NCI-H524 treated with DMSO at 0.1 percent for 48 hours (cell line): ENCODE measurements around the gene LAP3.

Experiments used
- DNase-seq: peaks from one replicate; lab custom pipeline; 2025; lab: John Stamatoyannopoulos, UW

The LAP3 gene

GRCh38 chr4:17619416-17620105, 42.6 kb downstream of the LAP3 start:
- no peak for DNase-seq

GRCh38 chr4:17623451-17624001, 46.5 kb downstream of the LAP3 start:
- DNase-seq, result no peak

DNA sequence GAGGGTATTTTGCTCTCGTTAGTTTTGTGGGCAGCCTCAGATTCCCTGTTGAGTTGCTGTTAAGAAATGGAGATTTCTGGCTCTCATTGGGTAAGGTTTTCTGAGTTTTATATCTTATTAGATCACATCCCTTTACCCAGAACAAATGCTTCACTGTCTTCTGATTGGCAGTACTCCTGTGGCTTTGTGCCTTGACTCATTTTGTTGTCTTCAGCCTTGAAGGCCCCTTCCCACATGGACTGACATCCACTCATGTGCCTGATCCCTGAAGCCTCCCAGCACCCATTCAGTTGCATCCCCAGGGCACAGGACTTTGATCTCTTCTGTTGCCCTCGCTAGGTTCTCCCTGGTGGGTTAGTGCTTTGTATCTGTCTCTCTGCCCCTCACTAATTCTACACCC, 47.8 kb downstream of the LAP3 start:
- DNase-seq, result no peak

- no peak for DNase-seq
These were observed 53.2 kb downstream of the LAP3 start for GRCh38 chr4:17630228-17630627.

- no peak for DNase-seq
These were observed 56.6 kb downstream of the LAP3 start for GRCh38 chr4:17633600-17633999.

GRCh38 chr4:17635056-17635455, 58.1 kb downstream of the LAP3 start:
- no peak for DNase-seq

GRCh38 chr4:17636341-17636695, 59.3 kb downstream of the LAP3 start:
- no peak for DNase-seq

DNA sequence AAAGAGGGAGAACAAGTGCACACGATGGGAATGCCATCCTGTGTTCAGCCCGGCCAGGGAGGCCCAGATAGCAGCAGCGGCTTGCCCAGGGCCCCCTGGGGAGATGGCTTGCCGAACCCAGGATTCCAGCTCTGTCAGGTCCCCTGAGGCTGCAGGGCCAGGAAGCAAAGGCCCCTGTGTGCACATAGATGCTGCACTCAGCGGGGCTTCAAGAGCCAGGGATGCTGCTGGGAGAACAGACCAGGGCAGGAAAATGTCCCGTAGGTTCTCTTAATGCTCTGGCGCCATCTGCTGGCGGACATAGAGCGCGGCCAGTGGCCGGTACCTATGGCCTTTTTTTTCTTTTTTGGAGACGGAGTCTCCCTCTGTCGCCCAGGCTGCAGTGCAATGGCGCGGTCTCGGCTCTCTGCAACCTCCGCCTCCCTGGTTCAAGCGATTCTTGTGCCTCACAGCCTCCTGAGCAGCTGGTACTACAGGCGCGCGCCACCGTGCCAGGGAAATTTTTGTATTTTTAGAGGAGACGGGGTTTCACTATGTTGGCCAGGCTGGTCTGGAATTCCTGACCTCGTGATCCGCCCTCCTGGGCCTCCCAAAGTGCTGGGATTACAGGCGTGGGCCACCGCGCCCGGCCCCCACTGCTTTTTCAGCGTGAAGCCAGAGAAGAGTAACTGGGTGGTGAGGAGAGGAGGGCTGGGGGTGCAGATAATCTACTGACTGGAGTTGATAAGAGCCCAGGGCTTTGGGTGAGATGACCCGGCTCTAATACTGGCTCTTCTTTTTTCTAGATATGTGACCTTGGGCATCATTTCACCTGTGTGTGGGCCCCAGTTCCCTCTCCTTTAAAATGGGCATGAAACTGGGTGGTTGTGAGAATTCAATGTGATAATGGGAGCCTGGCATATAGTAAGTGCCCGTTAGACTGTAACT, 60.0 kb downstream of the LAP3 start:
- no peak for DNase-seq

DNA sequence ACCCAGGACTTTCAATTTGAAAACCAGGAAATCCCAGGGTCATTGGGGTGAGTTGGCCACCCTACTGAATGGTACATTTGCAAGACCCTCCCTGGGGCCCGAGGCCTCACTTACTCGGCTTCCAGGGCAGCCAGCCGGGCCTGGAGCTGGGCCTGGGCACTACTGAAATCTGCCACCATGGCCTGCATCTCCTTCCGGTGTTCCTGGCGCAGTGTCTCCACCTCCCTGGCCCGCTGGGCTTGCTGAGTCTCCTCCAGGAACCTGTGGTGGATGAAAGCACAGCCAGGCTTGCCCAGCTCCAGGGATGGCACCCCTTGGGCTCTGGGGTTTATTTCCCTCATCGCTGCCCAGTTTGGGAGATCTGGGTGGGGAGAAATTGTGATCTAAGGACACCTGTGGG, 62.1 kb downstream of the LAP3 start:
- no peak for DNase-seq

DNA sequence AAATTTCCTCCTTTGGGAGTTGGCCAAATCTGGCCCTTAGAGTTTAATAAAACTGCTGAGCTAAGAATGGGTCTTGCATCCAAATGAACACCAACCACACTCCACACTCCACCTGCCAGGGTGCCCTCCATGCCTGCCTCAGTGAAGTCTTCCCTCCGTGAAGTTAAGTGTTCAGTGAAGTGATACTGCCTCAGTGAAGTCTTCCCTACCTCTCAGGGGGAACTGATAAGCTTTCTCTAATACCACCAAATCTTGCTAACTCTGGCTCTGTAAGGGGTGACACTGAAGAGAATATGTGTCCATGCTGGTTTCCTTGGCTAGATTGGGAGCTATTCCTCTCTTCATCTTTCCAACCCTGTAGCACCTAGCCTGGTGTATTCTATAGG, 65.4 kb downstream of the LAP3 start:
- DNase-seq, result no peak

- no peak for DNase-seq
These were observed 69.7 kb downstream of the LAP3 start for GRCh38 chr4:17646693-17647092.

GRCh38 chr4:17647176-17647806, 70.3 kb downstream of the LAP3 start:
- no peak for DNase-seq

- no peak for DNase-seq
These were observed 70.9 kb downstream of the LAP3 start for GRCh38 chr4:17647927-17648326.

- DNase-seq, result no peak
These were observed 73.4 kb downstream of the LAP3 start for GRCh38 chr4:17650406-17650805.

DNA sequence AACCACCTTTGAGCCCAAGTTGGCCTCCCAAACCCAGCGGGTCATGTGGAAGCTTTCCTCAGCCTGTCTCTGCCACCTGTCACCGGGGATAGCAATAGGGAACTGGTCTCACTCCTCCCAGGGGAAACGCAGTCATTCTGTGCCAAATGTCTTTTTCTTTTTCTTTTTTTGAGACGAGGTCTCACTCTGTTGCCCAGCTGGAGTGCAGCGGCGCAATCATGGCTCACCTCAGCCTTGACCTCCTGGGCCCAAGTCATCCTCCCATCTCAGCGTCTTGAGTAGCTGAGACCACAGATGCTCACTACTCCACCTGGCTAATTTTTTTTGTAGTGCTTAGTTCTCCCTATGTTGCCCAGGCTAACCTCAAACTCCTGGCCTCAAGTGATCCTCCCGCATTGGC, 77.7 kb downstream of the LAP3 start:
- no peak for DNase-seq

DNA sequence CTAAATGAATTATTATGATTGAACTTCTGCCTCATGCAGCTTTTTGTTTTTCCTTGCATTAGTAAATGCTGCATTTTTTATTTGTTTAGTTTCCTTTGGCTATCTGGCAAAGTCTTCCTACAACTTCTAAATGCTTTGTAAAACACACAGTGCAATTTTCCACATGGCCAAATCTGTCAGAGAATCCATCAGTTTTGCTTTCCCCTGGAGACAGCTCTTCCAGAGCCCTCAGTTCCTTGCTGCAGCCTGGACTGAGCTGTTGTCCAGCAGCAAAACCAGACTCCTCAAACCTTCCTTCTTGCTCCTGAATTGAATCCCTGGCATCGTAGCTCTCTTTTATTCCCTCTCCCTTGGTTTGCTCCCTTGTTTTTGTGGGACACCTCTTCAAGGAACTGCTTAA, 80.1 kb downstream of the LAP3 start:
- DNase-seq, result no peak
